ENCODE measurements around the gene HS6ST1. TPM values are rescaled to one million over a fixed set of nuclear protein-coding genes. Genes with fewer than 3 reads are reported as not detected.
"Not testable (repeated sequence)": the region's sequence is repeated elsewhere in the genome, so short reads cannot be mapped to it uniquely, and the experiment has no call there.

The HS6ST1 gene
- polyA plus RNA-seq, 1 donor (not counting 4 experiments of a cell fraction or from before 2014, with no cell fraction given): 6.3 TPM

- H3K9ac ChIP-seq (ENCODE audit: control insufficient read depth, extremely low read depth, insufficient read depth, low read length): no peak overlapping the region
- H3K4me2 ChIP-seq (ENCODE audit: control insufficient read depth, extremely low read depth, insufficient read depth, low read depth, low read length): no peak overlapping the region
- no peaks in the 10 kb centered on the region for H3K9me3 ChIP-seq (ENCODE audit: control insufficient read depth, low read depth, low read length)
- no peaks in the 10 kb centered on the region for H4K20me1 ChIP-seq (ENCODE audit: control insufficient read depth, extremely low read depth, insufficient read depth, low read length)
- H2AFZ ChIP-seq (ENCODE audit: control insufficient read depth, low read length): no peak overlapping the region
- TF ChIP-seq, protein P1, sequence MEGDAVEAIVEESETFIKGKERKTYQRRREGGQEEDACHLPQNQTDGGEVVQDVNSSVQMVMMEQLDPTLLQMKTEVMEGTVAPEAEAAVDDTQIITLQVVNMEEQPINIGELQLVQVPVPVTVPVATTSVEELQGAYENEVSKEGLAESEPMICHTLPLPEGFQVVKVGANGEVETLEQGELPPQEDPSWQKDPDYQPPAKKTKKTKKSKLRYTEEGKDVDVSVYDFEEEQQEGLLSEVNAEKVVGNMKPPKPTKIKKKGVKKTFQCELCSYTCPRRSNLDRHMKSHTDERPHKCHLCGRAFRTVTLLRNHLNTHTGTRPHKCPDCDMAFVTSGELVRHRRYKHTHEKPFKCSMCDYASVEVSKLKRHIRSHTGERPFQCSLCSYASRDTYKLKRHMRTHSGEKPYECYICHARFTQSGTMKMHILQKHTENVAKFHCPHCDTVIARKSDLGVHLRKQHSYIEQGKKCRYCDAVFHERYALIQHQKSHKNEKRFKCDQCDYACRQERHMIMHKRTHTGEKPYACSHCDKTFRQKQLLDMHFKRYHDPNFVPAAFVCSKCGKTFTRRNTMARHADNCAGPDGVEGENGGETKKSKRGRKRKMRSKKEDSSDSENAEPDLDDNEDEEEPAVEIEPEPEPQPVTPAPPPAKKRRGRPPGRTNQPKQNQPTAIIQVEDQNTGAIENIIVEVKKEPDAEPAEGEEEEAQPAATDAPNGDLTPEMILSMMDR (optimal IDR thresholded peaks at IDR 0.05 in 1 of 3, IDR thresholded peaks at IDR 0.05 in 1 of 3, conservative IDR thresholded peaks at IDR 0.05 in 1 of 3; ENCODE audit: extremely low read depth in 1 of 3, insufficient read depth in 2 of 3, low read length in 3 of 3): no peak
- no peak for TF ChIP-seq EZH2 (IDR thresholded peaks at IDR 0.05; ENCODE audit: low read length)
- H3K4me3 ChIP-seq (ENCODE audit: control insufficient read depth in 2 of 3, extremely low read depth in 1 of 3, insufficient read depth in 2 of 3, low read depth in 1 of 3, low read length in 3 of 3): no peak overlapping the region
- FAIRE-seq (no peak), DNase-seq (ENCODE audit: low read depth, low spot score) (no peak)
- H3K4me1 ChIP-seq (ENCODE audit: control insufficient read depth, extremely low read depth, insufficient read depth, low read length): peaks cover 12% of the 10 kb centered on the region
- no peaks in the 10 kb centered on the region for H3K79me2 ChIP-seq (ENCODE audit: control insufficient read depth, insufficient read depth, low read length)
- H3K9me1 ChIP-seq (ENCODE audit: control insufficient read depth, extremely low read depth, insufficient read depth, low read length): no peaks in the 10 kb centered on the region
- dilution Hi-C loops (cut with MboI; ENCODE audit: extremely low pct_ligation_motif_present, low sequenced_read_pairs): no loop called here
- H3K36me3 ChIP-seq (ENCODE audit: control insufficient read depth in 2 of 2, extremely low read depth in 1 of 2, insufficient read depth in 2 of 2, low read length in 2 of 2): no peaks in the 10 kb centered on the region
- H3K27me3 ChIP-seq (ENCODE audit: control insufficient read depth, extremely low read depth, insufficient read depth, low read length): no peaks in the 10 kb centered on the region
- H3K27ac ChIP-seq (ENCODE audit: control insufficient read depth, insufficient read depth, low read length): no peak overlapping the region
Observed at GRCh38 chr2:128258218-128258617, 60.5 kb downstream of the HS6ST1 start.

DNA sequence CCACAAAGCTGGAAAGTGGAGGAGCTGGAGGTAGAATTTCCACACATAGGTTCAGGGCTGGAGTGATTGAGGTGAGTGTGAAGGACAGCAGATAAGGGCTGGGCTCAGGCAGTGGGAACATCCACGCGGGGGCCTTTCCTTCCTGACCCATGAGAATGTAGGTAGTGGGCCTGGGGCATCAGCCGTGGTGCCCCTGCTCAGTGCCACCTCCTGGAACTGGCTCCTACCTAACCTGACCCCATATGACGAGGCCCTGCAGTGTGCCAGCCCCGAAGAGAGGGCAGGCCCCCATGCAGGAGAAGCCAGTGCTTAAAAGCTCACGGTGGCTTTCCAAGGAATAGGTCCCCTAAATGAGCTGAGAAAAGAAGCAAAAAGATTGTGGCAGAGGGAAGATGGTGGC lies 66.2 kb downstream of the HS6ST1 start:
- no peaks in the 10 kb centered on the region for H3K4me1 ChIP-seq (ENCODE audit: control insufficient read depth, extremely low read depth, insufficient read depth, low read length)
- no peak overlapping the region for H3K9ac ChIP-seq (ENCODE audit: control insufficient read depth, extremely low read depth, insufficient read depth, low read length)
- DNase-seq (ENCODE audit: low read depth, low spot score): no peak
- H3K27ac ChIP-seq (ENCODE audit: control insufficient read depth, insufficient read depth, low read length): no peak overlapping the region
- no peaks in the 10 kb centered on the region for H3K27me3 ChIP-seq (ENCODE audit: control insufficient read depth, extremely low read depth, insufficient read depth, low read length)
- no peak for FAIRE-seq
- dilution Hi-C loops (cut with MboI; ENCODE audit: extremely low pct_ligation_motif_present, low sequenced_read_pairs): no loop called here
- H3K9me1 ChIP-seq (ENCODE audit: control insufficient read depth, extremely low read depth, insufficient read depth, low read length): no peaks in the 10 kb centered on the region
- H3K36me3 ChIP-seq (ENCODE audit: control insufficient read depth in 2 of 2, extremely low read depth in 1 of 2, insufficient read depth in 2 of 2, low read length in 2 of 2): no peaks in the 10 kb centered on the region
- no peak overlapping the region for H2AFZ ChIP-seq (ENCODE audit: control insufficient read depth, low read length)
- H3K4me2 ChIP-seq (ENCODE audit: control insufficient read depth, extremely low read depth, insufficient read depth, low read depth, low read length): no peak overlapping the region
- H3K79me2 ChIP-seq (ENCODE audit: control insufficient read depth, insufficient read depth, low read length): no peaks in the 10 kb centered on the region
- H3K9me3 ChIP-seq (ENCODE audit: control insufficient read depth, low read depth, low read length): no peaks in the 10 kb centered on the region
- no peak overlapping the region for H3K4me3 ChIP-seq (ENCODE audit: control insufficient read depth in 2 of 3, extremely low read depth in 1 of 3, insufficient read depth in 2 of 3, low read depth in 1 of 3, low read length in 3 of 3)
- TF ChIP-seq, protein P1 (optimal IDR thresholded peaks at IDR 0.05 in 1 of 3, IDR thresholded peaks at IDR 0.05 in 1 of 3, conservative IDR thresholded peaks at IDR 0.05 in 1 of 3; ENCODE audit: extremely low read depth in 1 of 3, insufficient read depth in 2 of 3, low read length in 3 of 3): no peak
- no peak for TF ChIP-seq EZH2 (IDR thresholded peaks at IDR 0.05; ENCODE audit: low read length)
- H4K20me1 ChIP-seq (ENCODE audit: control insufficient read depth, extremely low read depth, insufficient read depth, low read length): no peaks in the 10 kb centered on the region

GRCh38 chr2:128252086-128252485 lies 66.6 kb downstream of the HS6ST1 start:
- H3K36me3 ChIP-seq (ENCODE audit: control insufficient read depth in 2 of 2, extremely low read depth in 1 of 2, insufficient read depth in 2 of 2, low read length in 2 of 2); H3K4me2 ChIP-seq (ENCODE audit: control insufficient read depth, extremely low read depth, insufficient read depth, low read depth, low read length); H3K4me3 ChIP-seq (ENCODE audit: control insufficient read depth in 2 of 3, extremely low read depth in 1 of 3, insufficient read depth in 2 of 3, low read depth in 1 of 3, low read length in 3 of 3); FAIRE-seq; H3K9me3 ChIP-seq (ENCODE audit: control insufficient read depth, low read depth, low read length); DNase-seq (ENCODE audit: low read depth, low spot score); H3K27me3 ChIP-seq (ENCODE audit: control insufficient read depth, extremely low read depth, insufficient read depth, low read length); H3K4me1 ChIP-seq (ENCODE audit: control insufficient read depth, extremely low read depth, insufficient read depth, low read length); H4K20me1 ChIP-seq (ENCODE audit: control insufficient read depth, extremely low read depth, insufficient read depth, low read length); H2AFZ ChIP-seq (ENCODE audit: control insufficient read depth, low read length); H3K9me1 ChIP-seq (ENCODE audit: control insufficient read depth, extremely low read depth, insufficient read depth, low read length); H3K9ac ChIP-seq (ENCODE audit: control insufficient read depth, extremely low read depth, insufficient read depth, low read length); H3K79me2 ChIP-seq (ENCODE audit: control insufficient read depth, insufficient read depth, low read length); dilution Hi-C loops (cut with MboI; ENCODE audit: extremely low pct_ligation_motif_present, low sequenced_read_pairs); H3K27ac ChIP-seq (ENCODE audit: control insufficient read depth, insufficient read depth, low read length): not testable (repeated sequence)
